ENCODE data around the gene NAALAD2. TPM values are rescaled to one million over a fixed set of nuclear protein-coding genes. Genes with fewer than 3 reads are reported as not detected.
"Not testable (repeated sequence)": the region's sequence is repeated elsewhere in the genome, so short reads cannot be mapped to it uniquely, and the experiment has no call there.

The NAALAD2 gene
- total RNA-seq, 1 donor from 2014 or later: 3.1 TPM

DNA sequence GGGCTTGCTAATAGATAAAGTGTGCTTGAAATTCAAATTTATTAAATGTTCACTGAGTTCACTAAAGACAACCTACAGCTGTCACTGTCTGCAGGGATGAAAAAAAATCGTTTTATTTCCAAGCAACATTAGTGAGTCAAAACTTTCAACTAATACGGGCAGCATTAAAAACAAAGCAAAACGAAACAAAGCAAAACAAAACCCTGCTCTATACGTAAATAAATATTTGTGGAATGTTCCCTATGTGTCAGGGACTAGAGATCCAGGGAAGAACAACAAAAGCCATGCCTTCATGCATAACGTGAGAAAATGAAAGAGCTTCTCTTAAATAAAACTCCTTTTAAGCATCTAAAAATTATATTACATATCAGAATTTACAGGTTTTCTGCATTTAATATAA, 553 bp downstream of the NAALAD2 start:
- H3K9me3 ChIP-seq (ENCODE audit: insufficient read depth, low read depth, low read length): no peaks in the 10 kb centered on the region
- no peaks in the 10 kb centered on the region for H3K27me3 ChIP-seq (ENCODE audit: insufficient read depth, low read length)
- H3K4me2 ChIP-seq (ENCODE audit: low read length): peak overlapping the region; percentile 87
- H3K79me2 ChIP-seq (ENCODE audit: insufficient read depth, low read length): no peaks in the 10 kb centered on the region
- no peak for TF ChIP-seq EZH2 (IDR thresholded peaks at IDR 0.05; ENCODE audit: insufficient read depth, low read length)
- TF ChIP-seq, protein P1, sequence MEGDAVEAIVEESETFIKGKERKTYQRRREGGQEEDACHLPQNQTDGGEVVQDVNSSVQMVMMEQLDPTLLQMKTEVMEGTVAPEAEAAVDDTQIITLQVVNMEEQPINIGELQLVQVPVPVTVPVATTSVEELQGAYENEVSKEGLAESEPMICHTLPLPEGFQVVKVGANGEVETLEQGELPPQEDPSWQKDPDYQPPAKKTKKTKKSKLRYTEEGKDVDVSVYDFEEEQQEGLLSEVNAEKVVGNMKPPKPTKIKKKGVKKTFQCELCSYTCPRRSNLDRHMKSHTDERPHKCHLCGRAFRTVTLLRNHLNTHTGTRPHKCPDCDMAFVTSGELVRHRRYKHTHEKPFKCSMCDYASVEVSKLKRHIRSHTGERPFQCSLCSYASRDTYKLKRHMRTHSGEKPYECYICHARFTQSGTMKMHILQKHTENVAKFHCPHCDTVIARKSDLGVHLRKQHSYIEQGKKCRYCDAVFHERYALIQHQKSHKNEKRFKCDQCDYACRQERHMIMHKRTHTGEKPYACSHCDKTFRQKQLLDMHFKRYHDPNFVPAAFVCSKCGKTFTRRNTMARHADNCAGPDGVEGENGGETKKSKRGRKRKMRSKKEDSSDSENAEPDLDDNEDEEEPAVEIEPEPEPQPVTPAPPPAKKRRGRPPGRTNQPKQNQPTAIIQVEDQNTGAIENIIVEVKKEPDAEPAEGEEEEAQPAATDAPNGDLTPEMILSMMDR (IDR thresholded peaks at IDR 0.05; ENCODE audit: insufficient read depth, low read depth, low read length): no peak
- DNase-seq (ENCODE audit: low read depth) (no peak), FAIRE-seq (no peak)
- H2AFZ ChIP-seq (ENCODE audit: low read depth, low read length): peak overlapping the region; percentile 81
- no peaks in the 10 kb centered on the region for H3K27me3 Mint-ChIP-seq (ENCODE audit: low read depth, unreplicated experiment)
- no peaks in the 10 kb centered on the region for H3K4me1 ChIP-seq (ENCODE audit: insufficient read depth, low read length)
- no peak overlapping the region for H3K27ac Mint-ChIP-seq (ENCODE audit: unreplicated experiment)
- peak overlapping the region; percentile 63 for H3K9ac ChIP-seq (ENCODE audit: low read length)
- H4K20me1 ChIP-seq (ENCODE audit: insufficient read depth, low read length): no peaks in the 10 kb centered on the region
- no peak overlapping the region for H3K27ac ChIP-seq (ENCODE audit: low read depth, low read length)
- no peaks in the 10 kb centered on the region for H3K9me3 Mint-ChIP-seq (ENCODE audit: unreplicated experiment)
- H3K4me1 Mint-ChIP-seq (ENCODE audit: low read depth, unreplicated experiment): peaks cover 6% of the 10 kb centered on the region
- H3K36me3 Mint-ChIP-seq (ENCODE audit: low read depth, unreplicated experiment): no peaks in the 10 kb centered on the region
- peak overlapping the region; percentile 78 for H3K4me3 Mint-ChIP-seq (ENCODE audit: unreplicated experiment)
- H3K36me3 ChIP-seq (ENCODE audit: insufficient read depth, low read length): no peaks in the 10 kb centered on the region
- peak overlapping the region; percentile 64 for H3K4me3 ChIP-seq (ENCODE audit: insufficient read depth, low read depth, low read length)

DNA sequence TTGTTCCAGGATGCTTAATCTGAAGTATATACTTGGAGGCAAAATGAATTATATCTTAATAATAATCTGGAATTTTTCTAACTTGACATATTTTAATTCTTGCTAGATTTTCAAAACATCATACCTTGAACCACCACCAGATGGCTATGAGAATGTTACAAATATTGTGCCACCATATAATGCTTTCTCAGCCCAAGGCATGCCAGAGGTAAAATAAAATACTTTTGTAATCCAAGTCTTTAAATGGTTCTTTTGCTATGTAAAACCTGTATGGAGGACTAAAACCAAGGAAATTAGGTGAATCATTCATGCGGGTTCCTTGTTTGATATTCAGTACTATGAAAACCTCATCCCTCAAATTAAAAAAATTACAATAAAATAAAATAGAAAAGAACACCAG, 14.4 kb downstream of the NAALAD2 start:
- Histone ChIP-seq H3K4me2 (ENCODE audit: low read length) (no peak overlapping the region), H3K79me2 (ENCODE audit: insufficient read depth, low read length) (no peaks in the 10 kb centered on the region), H3K27ac (ENCODE audit: low read depth, low read length) (no peak overlapping the region), H3K9me3 (ENCODE audit: insufficient read depth, low read depth, low read length) (no peaks in the 10 kb centered on the region), H3K36me3 (ENCODE audit: insufficient read depth, low read length) (no peaks in the 10 kb centered on the region), H3K4me1 (ENCODE audit: insufficient read depth, low read length) (no peaks in the 10 kb centered on the region), H3K27me3 (ENCODE audit: insufficient read depth, low read length) (no peaks in the 10 kb centered on the region), H3K9ac (ENCODE audit: low read length) (no peak overlapping the region), H3K4me3 (ENCODE audit: insufficient read depth, low read depth, low read length) (no peak overlapping the region), H2AFZ (ENCODE audit: low read depth, low read length) (no peak overlapping the region), H4K20me1 (ENCODE audit: insufficient read depth, low read length) (no peaks in the 10 kb centered on the region)
- TF ChIP-seq EZH2 (IDR thresholded peaks at IDR 0.05; ENCODE audit: insufficient read depth, low read length): no peak
- TF ChIP-seq, protein P1 (IDR thresholded peaks at IDR 0.05; ENCODE audit: insufficient read depth, low read depth, low read length): no peak
- DNase-seq (ENCODE audit: low read depth): no peak
- Mint-ChIP-seq H3K9me3 (ENCODE audit: unreplicated experiment) (no peaks in the 10 kb centered on the region), H3K4me1 (ENCODE audit: low read depth, unreplicated experiment) (peaks cover 12% of the 10 kb centered on the region), H3K27me3 (ENCODE audit: low read depth, unreplicated experiment) (no peaks in the 10 kb centered on the region), H3K27ac (ENCODE audit: unreplicated experiment) (no peak overlapping the region), H3K4me3 (ENCODE audit: unreplicated experiment) (no peak overlapping the region), H3K36me3 (ENCODE audit: low read depth, unreplicated experiment) (no peaks in the 10 kb centered on the region)
- FAIRE-seq: no peak

DNA sequence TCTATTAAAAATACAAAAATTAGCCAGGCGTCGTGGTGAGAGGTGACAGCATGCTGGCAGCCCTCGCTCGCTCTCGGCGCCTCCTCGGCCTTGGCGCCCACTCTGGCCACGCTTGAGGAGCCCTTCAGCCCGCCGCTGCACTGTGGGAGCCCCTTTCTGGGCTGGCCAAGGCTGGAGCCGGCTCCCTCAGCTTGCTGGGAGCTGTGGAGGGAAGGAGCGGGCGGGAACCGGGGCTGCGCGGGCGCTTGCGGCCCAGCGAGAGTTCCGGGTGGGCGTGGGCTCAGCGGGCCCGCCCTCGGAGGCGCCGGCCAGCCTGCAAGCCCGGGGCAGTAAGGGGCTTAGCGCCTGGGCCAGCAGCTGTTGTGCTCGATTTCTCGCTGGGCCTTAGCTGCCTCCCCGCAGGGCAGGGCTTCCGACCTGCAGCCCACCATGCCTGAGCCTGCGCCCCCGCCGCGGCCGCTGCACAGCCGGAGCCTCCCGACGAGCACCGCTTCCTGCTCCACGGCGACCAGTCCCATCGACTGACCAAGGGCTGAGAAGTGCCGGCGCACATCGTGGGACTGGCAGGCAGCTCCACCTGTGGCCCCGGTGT, 32.6 kb downstream of the NAALAD2 start:
- H3K4me1 ChIP-seq (ENCODE audit: insufficient read depth, low read length); H2AFZ ChIP-seq (ENCODE audit: low read depth, low read length); H3K4me1 Mint-ChIP-seq (ENCODE audit: low read depth, unreplicated experiment); H3K27ac ChIP-seq (ENCODE audit: low read depth, low read length); H3K9ac ChIP-seq (ENCODE audit: low read length); H3K9me3 Mint-ChIP-seq (ENCODE audit: unreplicated experiment); H3K79me2 ChIP-seq (ENCODE audit: insufficient read depth, low read length); H3K4me2 ChIP-seq (ENCODE audit: low read length); H3K9me3 ChIP-seq (ENCODE audit: insufficient read depth, low read depth, low read length); H3K4me3 Mint-ChIP-seq (ENCODE audit: unreplicated experiment); H3K27me3 ChIP-seq (ENCODE audit: insufficient read depth, low read length); H3K27ac Mint-ChIP-seq (ENCODE audit: unreplicated experiment); H3K27me3 Mint-ChIP-seq (ENCODE audit: low read depth, unreplicated experiment); H3K36me3 Mint-ChIP-seq (ENCODE audit: low read depth, unreplicated experiment); H4K20me1 ChIP-seq (ENCODE audit: insufficient read depth, low read length); H3K36me3 ChIP-seq (ENCODE audit: insufficient read depth, low read length); FAIRE-seq; DNase-seq (ENCODE audit: low read depth); H3K4me3 ChIP-seq (ENCODE audit: insufficient read depth, low read depth, low read length): not testable (repeated sequence)

DNA sequence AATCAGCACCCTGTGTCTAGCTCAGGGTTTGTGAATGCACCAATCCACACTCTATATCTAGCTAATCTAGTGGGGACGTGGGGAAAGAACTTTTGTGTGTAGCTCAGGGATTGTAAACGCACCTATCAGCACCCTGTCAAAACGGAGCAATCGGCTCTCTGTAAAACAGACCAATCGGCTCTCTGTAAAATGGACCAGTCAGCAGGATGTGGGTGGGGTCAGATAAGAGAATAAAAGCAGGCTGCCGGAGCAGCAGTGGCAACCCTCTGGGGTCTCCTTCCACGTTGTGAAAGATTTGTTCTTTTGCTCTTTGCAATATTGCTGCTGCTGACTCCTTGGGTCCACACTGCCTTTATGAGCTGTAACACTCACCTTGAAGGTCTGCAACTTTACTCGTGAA, 33.2 kb downstream of the NAALAD2 start:
- H3K36me3 ChIP-seq (ENCODE audit: insufficient read depth, low read length); H3K4me1 Mint-ChIP-seq (ENCODE audit: low read depth, unreplicated experiment); H3K79me2 ChIP-seq (ENCODE audit: insufficient read depth, low read length); H3K27ac Mint-ChIP-seq (ENCODE audit: unreplicated experiment); H3K27me3 Mint-ChIP-seq (ENCODE audit: low read depth, unreplicated experiment); H3K9me3 ChIP-seq (ENCODE audit: insufficient read depth, low read depth, low read length); FAIRE-seq; H2AFZ ChIP-seq (ENCODE audit: low read depth, low read length); H3K27ac ChIP-seq (ENCODE audit: low read depth, low read length); H3K4me1 ChIP-seq (ENCODE audit: insufficient read depth, low read length); H3K4me2 ChIP-seq (ENCODE audit: low read length); H3K9me3 Mint-ChIP-seq (ENCODE audit: unreplicated experiment); H4K20me1 ChIP-seq (ENCODE audit: insufficient read depth, low read length); DNase-seq (ENCODE audit: low read depth); H3K27me3 ChIP-seq (ENCODE audit: insufficient read depth, low read length); H3K36me3 Mint-ChIP-seq (ENCODE audit: low read depth, unreplicated experiment); H3K4me3 Mint-ChIP-seq (ENCODE audit: unreplicated experiment); H3K4me3 ChIP-seq (ENCODE audit: insufficient read depth, low read depth, low read length); H3K9ac ChIP-seq (ENCODE audit: low read length): not testable (repeated sequence)

All from astrocyte (in vitro differentiated cells and primary cell).